HG03066 (cell line): Measurements from ENCODE around the gene P2RX2.

ENCODE experiments used
- ATAC-seq: cut with Tn5 transposase; IDR thresholded peaks from one replicate; pipeline ENCODE4 v1.9.1; 2021; ENCODE audit warnings: low read depth; ENCODE audit not compliant: unreplicated experiment

P2RX2 gene

DNA sequence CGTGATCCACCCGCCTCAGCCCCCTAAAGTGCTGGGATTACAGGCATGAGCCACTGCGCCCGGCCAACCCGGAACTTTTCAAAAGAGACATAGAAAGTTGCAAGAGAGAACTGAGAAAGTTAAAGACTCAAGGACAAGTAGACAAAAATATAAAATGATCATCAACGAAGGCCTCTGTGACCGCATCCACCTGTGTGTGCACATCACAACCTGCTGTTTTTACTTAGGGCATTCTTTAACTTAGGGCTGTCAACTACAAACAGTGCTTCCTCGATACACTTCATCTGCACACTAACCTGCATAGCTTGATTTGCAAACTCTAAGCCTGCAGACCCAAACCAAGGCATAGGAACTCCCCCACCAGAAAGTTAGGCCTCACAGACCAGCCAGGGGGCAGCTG is 14.8 kb downstream of the P2RX2 start:
- no peak for ATAC-seq

DNA sequence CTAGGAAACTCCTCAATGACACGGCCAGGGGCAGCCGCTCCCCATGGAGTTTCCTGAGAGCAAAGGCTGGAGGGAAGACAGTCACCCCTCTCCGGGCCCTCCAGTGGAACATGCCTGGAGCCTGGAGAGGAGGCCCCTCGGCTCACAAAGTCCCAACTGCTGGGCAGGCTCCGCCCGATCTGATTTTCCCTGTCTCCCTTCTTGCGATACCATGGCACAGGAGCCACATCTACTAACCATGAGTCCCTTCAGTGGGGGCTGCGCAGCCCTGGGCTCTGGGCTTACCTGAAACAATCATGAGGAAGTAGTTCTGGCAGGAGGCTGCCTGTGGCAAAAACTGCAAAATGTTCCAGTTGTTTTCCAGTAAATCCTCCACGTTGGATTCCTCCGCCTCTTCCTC is 15.3 kb downstream of the P2RX2 start:
- no peak for ATAC-seq

DNA sequence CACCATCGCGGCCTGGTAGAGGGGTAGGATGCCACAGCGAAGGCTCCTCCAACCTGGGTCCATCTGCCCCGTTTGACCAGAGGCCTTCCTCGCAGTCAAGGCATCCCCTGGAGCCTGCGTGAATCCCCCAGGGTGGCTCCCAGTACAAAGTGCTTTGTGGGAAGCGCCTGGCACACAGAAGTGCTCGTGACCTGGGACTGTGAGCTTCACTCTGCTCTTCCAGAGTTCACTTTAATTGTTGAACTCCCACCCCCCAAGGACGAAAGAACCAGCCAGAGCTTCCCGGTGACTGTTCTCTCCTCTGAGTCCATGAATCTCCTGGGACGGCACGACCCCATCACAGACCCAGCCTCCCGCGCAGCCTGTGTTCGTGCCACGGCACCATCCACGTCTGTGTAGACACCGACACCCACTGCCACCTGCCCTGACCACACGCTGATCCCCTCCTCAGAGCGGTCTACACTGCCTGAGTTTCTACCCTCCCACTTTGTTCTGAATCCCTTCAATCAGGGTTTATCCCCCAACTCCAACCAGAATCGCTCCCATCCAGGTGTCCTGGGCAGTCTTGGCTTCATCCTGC is 15.9 kb downstream of the P2RX2 start:
- ATAC-seq: no peak

DNA sequence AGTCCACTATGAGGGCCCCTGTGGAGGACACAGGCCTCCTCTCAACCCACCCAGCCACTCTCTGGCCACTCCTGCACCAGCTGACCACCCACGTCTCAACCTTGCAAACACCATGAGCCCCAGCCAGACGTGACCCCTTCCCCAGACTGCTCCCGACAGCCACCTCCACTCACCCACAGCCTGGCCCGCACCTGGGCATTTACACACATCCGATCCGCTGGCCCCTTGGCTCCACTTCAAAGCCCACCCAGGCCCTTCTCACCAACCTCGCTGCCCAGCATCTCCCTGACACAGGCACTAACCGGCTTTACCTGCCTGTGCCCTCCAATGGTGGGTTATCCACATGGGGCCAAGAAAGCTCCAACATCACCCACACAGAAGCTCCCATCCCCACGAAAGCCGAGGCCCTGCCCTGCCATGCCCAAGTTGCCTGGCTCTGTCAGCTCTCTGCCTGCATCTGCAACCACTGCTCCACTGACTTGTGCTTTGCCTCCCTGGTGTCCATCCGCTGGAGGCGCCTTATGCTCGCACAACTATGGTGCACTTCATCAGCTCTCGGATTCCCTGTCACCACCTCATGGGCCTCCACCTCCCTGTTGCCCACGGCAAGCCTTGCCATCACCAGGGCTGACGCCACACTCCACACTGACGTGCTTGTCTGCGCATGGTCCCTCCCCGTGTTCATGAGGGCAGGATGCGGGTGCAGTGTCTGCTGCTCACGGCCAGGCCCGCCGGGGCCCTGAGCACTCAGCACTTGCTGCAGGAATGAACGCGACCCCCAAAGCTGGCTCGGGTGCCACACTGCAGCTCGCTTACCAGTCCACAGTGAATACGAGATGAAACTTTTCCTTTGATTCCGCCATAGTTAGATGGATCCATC is 16.7 kb downstream of the P2RX2 start:
- ATAC-seq: no peak

DNA sequence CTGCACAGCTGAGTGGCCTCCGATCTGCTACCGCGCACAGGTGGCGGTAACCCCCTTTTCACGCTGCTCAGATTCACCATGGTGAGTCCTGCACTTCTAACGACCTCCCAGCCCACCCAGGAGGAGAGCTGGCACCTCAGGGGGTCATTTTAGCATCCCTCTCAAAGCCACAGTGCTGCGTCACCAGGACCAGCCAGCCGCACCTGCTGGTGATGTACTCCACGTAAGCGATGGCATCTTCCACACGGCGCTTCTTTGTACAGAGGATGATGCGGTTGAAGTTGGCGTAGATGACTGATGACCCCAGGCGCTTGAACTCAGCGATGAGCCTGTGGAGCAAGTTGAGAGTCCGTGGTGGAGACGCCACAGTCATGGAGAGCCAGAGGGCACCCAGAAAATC is 19.2 kb downstream of the P2RX2 start:
- ATAC-seq: no peak

GRCh38 chr12:132638541-132639408 is 20.2 kb downstream of the P2RX2 start:
- ATAC-seq: no peak

- ATAC-seq: no peak
These were observed 21.5 kb downstream of the P2RX2 start for GRCh38 chr12:132639956-132640520.

DNA sequence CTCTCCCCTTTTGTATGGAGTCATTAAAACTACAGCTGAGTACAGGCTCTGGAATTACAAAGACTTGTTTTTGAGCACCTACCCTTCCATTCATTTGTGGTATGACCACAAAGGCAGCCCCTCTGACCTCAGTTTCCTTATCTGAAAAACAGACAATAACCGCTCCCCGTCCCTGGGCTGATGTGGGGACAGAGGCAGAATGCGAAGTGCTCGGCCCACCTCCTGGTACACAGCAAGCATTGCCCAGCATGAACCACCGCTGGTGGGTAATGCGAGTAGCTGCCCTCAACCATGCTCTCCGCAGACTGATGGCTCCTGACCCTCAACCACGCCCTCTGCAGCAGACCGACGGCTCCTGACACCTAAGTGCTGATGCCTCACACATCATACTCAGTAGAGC is 22.4 kb downstream of the P2RX2 start:
- ATAC-seq: no peak

- ATAC-seq: no peak
These were observed 23.5 kb downstream of the P2RX2 start for GRCh38 chr12:132641811-132642650.

- ATAC-seq: no peak
These were observed 24.6 kb downstream of the P2RX2 start for GRCh38 chr12:132642846-132643835.

DNA sequence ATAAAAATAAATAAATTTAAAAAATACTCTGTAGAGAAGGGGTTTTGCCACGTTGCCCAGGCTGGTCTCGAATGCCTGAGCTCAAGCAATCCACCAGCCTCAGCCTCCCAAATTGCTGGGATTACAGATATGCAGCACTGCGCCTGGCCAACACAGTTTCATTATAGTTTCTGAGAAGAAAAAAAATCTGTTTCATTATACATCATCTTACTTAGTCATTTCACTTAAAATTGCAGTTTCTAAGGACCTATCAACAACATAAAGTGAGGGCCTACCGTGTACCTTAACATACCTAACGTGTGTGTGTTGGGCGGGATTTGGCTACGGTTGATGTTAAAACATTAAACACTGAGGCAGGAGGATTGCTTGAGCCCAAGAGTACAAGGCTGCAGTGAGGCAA is 28.3 kb downstream of the P2RX2 start:
- no peak for ATAC-seq

DNA sequence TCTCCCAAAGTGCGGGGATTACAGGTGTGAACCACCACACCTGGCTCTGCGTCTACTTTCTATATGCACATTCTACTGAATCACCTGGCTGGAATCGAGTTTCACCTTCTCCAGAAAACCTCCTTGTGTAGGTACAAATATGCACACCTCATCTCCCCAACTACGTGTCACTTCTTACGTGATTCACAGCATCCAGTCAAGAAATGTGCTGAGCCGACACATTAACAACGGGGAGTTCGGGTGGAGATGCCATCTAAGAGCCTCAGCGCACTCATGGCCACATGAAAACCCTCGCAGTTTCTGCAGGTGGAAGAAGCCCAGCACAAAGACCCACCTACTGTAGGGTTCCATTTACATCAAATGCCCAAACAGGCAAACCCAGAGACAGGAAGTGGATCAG is 29.3 kb downstream of the P2RX2 start:
- no peak for ATAC-seq

DNA sequence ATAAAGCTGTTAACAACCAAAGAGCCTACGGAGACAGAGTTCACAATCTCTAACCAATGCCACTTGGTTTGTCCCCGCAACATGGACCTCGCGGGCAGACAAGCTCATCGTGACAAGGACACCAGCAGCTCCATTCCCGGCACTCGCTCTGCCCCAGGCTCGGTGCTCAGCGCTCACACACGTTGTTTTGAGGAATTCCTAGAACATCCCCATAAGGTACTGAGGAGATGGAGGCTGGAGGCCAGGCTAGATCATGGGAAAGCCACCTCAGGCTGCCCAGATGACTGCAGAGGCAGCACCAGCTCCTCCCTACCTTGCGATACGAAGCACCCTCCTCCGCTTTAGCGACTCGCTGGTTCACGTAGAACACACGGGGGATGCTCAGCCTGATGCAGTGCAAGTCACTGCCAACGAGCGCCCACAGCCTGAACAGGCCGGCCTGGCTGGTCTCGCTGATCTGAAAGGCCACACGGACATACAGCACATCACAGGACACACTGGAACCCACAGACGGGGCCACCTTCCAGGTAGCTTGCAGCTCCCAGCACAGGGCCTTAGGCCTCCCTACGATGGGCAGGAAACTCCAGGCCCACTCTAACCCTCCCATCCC is 30.1 kb downstream of the P2RX2 start:
- ATAC-seq: no peak

DNA sequence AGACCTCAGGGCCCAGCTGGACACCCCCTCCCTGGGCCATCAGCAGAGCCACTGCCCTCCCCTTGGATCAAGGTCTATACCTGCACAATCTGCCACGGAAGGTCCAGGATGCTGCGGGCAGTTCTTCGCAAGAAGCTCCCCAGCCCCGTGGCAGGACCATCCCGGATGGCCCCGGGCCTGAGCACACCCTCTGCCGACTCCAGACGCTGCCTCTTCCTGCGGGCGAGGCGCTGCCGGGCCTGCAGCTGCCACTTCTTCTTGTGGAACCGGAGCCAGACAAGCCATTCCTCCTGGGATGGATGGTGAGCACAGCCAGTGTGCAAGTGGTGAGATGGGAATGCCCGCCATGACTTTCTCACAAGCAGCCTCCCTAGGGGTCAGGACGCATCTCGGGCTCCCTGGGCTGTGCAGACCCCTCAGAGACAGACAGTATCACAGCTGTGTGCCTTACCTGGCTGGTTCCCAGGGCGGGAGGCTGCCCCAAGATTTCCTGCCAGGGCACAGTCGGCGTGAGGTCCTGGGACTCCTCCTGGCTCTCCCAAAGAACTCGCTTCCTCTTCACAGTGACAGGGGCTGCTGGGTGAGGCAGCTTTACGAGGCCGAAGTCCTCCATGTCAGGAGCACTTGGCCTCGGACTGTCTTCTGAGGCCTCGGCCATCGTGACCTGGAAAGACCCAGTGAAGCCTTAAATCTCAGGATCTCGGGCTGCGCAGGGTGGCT is 30.8 kb downstream of the P2RX2 start:
- ATAC-seq: no peak

GRCh38 chr12:132651444-132652100 is 33.0 kb downstream of the P2RX2 start:
- no peak for ATAC-seq

DNA sequence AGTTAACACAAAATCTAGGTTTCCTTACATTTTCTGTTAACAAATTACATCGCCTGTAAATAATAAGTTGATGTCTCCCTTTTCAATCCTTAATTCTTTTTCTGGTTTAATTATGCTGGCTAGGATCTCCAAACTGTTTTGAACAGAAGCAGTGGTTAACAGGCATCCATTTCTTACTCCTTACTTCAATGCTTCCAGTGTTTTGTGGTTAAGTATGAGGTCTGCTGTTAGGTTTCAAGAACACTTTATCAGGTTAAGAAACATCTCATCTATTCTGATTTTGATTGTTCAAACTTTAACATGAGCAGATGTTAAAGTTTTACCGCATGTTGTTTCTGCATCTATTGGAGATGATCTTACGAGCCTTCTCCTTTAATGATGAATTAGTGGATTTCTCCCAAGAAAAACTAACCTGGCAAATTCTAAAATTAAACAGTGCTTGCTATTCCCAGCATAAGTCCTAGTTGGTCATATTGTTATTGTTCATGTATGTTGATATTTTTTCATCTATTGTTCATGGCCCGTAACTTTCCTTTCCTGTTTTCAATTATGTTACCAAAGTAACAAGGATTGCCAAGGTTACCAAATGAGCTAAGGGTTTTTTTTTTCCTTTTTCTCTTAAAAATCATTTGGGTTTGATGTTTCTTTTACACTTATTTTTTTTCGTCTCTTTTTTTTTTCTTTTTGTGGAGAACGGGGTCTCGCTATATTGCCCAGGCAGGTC is 35.2 kb downstream of the P2RX2 start:
- no peak for ATAC-seq
